ENCODE data around the gene MRI1.

Gene MRI1

DNA sequence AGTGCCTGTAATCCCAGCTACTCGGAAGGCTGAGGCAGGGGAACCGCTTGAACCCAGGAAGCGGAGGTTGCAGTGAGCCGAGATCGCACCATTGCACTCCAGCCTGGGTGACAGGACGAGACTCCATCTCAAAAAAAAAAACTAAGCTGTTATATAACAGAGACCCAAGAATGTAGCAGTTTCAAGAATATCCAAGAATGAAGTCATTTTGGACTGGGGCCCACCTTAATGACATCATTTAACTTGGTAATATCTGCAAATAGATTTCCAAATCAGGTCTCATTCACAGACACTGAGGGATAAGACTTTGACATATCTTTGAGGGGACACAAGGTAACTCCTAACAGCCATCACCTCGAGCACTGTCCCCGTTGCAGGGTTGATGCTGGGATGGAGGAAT, 36.5 kb upstream of the MRI1 start:
- Mint-ChIP-seq H3K36me3 (ENCODE audit: low read depth) (no peaks in the 10 kb centered on the region), H3K4me3 (no peak overlapping the region), H3K4me1 (peaks cover 17% of the 10 kb centered on the region), H3K27ac (no peak overlapping the region), H3K9me3 (no peaks in the 10 kb centered on the region), H3K27me3 (ENCODE audit: low read depth, poor library complexity) (peaks cover 15% of the 10 kb centered on the region)
- TF ChIP-seq, protein P1, sequence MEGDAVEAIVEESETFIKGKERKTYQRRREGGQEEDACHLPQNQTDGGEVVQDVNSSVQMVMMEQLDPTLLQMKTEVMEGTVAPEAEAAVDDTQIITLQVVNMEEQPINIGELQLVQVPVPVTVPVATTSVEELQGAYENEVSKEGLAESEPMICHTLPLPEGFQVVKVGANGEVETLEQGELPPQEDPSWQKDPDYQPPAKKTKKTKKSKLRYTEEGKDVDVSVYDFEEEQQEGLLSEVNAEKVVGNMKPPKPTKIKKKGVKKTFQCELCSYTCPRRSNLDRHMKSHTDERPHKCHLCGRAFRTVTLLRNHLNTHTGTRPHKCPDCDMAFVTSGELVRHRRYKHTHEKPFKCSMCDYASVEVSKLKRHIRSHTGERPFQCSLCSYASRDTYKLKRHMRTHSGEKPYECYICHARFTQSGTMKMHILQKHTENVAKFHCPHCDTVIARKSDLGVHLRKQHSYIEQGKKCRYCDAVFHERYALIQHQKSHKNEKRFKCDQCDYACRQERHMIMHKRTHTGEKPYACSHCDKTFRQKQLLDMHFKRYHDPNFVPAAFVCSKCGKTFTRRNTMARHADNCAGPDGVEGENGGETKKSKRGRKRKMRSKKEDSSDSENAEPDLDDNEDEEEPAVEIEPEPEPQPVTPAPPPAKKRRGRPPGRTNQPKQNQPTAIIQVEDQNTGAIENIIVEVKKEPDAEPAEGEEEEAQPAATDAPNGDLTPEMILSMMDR (IDR thresholded peaks at IDR 0.05): no peak
- no peak for DNase-seq

DNA sequence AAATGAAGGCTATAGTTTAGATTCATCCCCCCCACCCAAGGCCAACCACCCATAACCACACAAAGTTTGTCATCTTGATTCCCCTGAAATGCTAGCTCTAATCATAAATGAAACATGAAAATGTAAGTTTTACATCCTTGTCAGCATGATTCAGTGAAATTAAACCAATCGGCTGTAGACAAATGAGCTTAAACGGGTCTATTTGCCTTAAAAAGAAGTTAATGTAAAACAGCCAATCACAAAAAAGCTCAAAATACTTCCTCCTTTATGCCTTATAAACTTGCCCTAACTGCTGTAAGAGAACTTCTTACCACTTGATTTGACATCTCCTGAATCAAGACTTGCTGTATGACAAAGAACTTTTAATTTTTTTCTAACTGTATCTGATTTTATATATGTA, 34.5 kb upstream of the MRI1 start:
- Mint-ChIP-seq H3K9me3 (no peaks in the 10 kb centered on the region), H3K27ac (no peak overlapping the region), H3K27me3 (ENCODE audit: low read depth, poor library complexity) (no peaks in the 10 kb centered on the region), H3K36me3 (ENCODE audit: low read depth) (no peaks in the 10 kb centered on the region), H3K4me3 (no peak overlapping the region), H3K4me1 (peaks cover 17% of the 10 kb centered on the region)
- no peak for DNase-seq
- TF ChIP-seq, protein P1 (IDR thresholded peaks at IDR 0.05): no peak

DNA sequence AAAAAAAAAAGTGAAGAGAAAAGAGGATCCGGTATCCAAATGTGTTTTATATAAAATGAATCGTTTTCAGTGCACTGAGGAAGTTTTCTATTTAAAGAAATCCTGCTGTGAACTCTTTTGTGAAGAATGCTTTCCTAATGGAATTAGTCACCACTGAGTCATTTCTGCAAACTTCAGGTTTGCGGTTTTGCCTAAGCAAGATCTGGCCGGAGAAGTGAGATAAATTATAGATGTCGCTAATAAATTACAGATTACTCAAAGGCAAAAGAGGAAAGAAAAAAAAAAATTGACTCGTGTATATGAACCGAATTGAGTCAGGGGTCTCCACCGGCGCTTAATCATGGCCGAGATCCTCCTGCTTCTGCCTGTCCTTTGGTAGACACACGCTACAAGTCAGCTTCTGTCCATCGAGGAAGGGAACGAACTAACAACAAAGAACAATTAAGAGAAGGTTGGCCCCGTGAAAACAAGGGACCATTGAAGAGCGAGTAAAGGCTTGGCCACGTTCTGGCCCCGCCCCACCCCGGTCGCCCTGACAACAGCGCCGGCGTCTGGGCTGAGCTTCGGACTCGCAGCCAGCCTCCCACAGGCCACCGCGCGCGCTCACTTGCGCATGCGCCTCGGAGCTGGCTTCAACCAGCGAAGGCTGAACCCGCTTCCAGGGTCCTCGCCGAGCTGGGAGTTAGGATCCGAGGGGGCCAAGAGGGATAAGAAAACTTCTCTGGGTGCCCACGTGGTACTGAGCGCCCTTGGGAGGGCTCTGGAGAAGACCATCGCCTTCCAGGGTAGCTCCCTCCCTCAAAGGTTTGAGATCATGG, 33.0 kb upstream of the MRI1 start:
- peak overlapping the region; percentile 98 for H3K27ac Mint-ChIP-seq
- TF ChIP-seq, protein P1 (IDR thresholded peaks at IDR 0.05): no peak
- H3K4me3 Mint-ChIP-seq: peak overlapping the region; percentile 83
- H3K9me3 Mint-ChIP-seq: no peaks in the 10 kb centered on the region
- peaks cover 17% of the 10 kb centered on the region for H3K4me1 Mint-ChIP-seq
- peak; percentile 98 for DNase-seq
- no peaks in the 10 kb centered on the region for H3K27me3 Mint-ChIP-seq (ENCODE audit: low read depth, poor library complexity)
- peaks cover 6% of the 10 kb centered on the region for H3K36me3 Mint-ChIP-seq (ENCODE audit: low read depth)

DNA sequence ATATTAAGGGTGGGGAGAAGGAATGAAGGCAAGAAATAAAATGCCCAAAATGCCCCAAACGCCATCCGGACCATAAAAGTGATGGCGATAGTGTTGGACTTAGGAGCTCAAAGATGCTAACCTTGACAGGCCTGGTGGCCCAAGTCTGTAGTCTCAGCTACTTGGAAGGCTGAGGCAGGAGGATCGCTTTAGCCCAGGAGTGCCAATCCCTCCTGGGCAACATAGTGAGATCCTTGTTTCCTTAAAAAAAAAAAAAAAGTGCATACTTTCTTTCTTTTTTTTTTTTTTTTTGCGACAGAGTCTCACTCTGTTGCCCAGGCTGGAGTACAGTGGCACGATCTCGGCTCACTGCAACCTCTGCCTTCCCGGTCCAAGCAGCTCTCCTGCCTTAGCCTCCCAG, 32.0 kb upstream of the MRI1 start:
- peaks cover 6% of the 10 kb centered on the region for H3K36me3 Mint-ChIP-seq (ENCODE audit: low read depth)
- no peaks in the 10 kb centered on the region for H3K27me3 Mint-ChIP-seq (ENCODE audit: low read depth, poor library complexity)
- peaks cover 17% of the 10 kb centered on the region for H3K4me1 Mint-ChIP-seq
- H3K9me3 Mint-ChIP-seq: no peaks in the 10 kb centered on the region
- peak overlapping the region; percentile 83 for H3K4me3 Mint-ChIP-seq
- no peak overlapping the region for H3K27ac Mint-ChIP-seq
- DNase-seq: no peak
- TF ChIP-seq, protein P1 (IDR thresholded peaks at IDR 0.05): no peak

DNA sequence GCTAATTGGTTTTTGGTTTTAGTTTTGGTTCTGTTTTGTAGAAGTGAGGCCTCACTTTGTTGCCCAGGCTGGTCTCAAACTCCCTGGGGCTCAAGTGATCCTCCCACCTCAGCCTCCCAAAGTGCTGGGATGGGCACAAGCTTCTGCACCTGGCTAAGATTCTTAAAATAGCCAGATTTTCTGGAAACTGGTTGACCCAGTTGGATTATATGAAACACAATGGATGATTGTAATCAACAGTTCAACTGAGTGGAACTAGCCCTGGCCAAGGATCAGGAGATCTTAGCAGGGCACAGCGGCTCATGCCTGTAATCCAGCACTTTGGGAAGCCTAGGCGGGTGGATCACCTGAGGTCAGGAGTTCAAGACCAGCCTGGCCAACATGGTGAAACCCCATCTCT, 29.6 kb upstream of the MRI1 start:
- Mint-ChIP-seq H3K27ac (no peak overlapping the region), H3K27me3 (ENCODE audit: low read depth, poor library complexity) (no peaks in the 10 kb centered on the region)
- no peak for DNase-seq

More for the DNA sequence above, 29.6 kb upstream of the MRI1 start:
- TF ChIP-seq, protein P1 (IDR thresholded peaks at IDR 0.05): no peak
- Mint-ChIP-seq H3K4me1 (peaks cover 17% of the 10 kb centered on the region), H3K4me3 (no peak overlapping the region), H3K9me3 (no peaks in the 10 kb centered on the region), H3K36me3 (ENCODE audit: low read depth) (peaks cover 19% of the 10 kb centered on the region)

Measured in nephron progenitor cell (in vitro differentiated cells).